ENCODE results near the gene PAM.

GRCh38 chr5:102742215-102742614 lies 12.9 kb upstream of the PAM start:
- TF ChIP-seq CTCF (IDR thresholded peaks at IDR 0.05; ENCODE audit: low read length): no peak
- no peak for TF ChIP-seq EZH2phosphoT487 (IDR thresholded peaks at IDR 0.05; ENCODE audit: low read length)
- TF ChIP-seq EZH2 (optimal IDR thresholded peaks at IDR 0.05; ENCODE audit: low read depth, low read length): no peak

Data from MM.1S (cell line).